OCI-M2 (cell line): ENCODE data around the gene OLFML3.
"Not testable (repeated sequence)": the region's sequence is repeated elsewhere in the genome, so short reads cannot be mapped to it uniquely, and the experiment has no call there.

Experiments
- DNase-seq: peaks from one replicate; lab custom pipeline; 2025; ENCODE audit not compliant: unreplicated experiment; lab: John Stamatoyannopoulos, UW

OLFML3 gene

GRCh38 chr1:113990961-113991360, 11.7 kb downstream of the OLFML3 start:
- no peak for DNase-seq

GRCh38 chr1:113991467-113991997, 12.3 kb downstream of the OLFML3 start:
- no peak for DNase-seq

- no peak for DNase-seq
These were observed 13.8 kb downstream of the OLFML3 start for GRCh38 chr1:113993072-113993471.

GRCh38 chr1:113993766-113994165, 14.5 kb downstream of the OLFML3 start:
- DNase-seq, result no peak

GRCh38 chr1:113995382-113995781, 16.1 kb downstream of the OLFML3 start:
- no peak for DNase-seq

GRCh38 chr1:113998361-113998760, 19.1 kb downstream of the OLFML3 start:
- DNase-seq, result no peak

- DNase-seq, result no peak
These were observed 20.0 kb downstream of the OLFML3 start for GRCh38 chr1:113999233-113999632.

- no peak for DNase-seq
These were observed 20.5 kb downstream of the OLFML3 start for GRCh38 chr1:113999799-114000198.

- DNase-seq, result no peak
These were observed 21.1 kb downstream of the OLFML3 start for GRCh38 chr1:114000406-114000805.

GRCh38 chr1:114002492-114003239, 23.4 kb downstream of the OLFML3 start:
- no peak for DNase-seq

- no peak for DNase-seq
These were observed 24.2 kb downstream of the OLFML3 start for GRCh38 chr1:114003431-114003830.

GRCh38 chr1:114006825-114007224, 27.6 kb downstream of the OLFML3 start:
- not testable (repeated sequence) for DNase-seq

- no peak for DNase-seq
These were observed 29.2 kb downstream of the OLFML3 start for GRCh38 chr1:114008480-114008941.

- no peak for DNase-seq
These were observed 29.7 kb downstream of the OLFML3 start for GRCh38 chr1:114008993-114009392.

GRCh38 chr1:114009393-114009792, 30.1 kb downstream of the OLFML3 start:
- no peak for DNase-seq

GRCh38 chr1:114010433-114011184, 31.3 kb downstream of the OLFML3 start:
- no peak for DNase-seq

GRCh38 chr1:114011796-114012195, 32.5 kb downstream of the OLFML3 start:
- DNase-seq, result no peak

GRCh38 chr1:114015075-114015474, 35.8 kb downstream of the OLFML3 start:
- no peak for DNase-seq

- DNase-seq, result not testable (repeated sequence)
These were observed 40.5 kb downstream of the OLFML3 start for GRCh38 chr1:114019724-114020123.

GRCh38 chr1:114021665-114022099, 42.4 kb downstream of the OLFML3 start:
- no peak for DNase-seq

GRCh38 chr1:114022877-114023276, 43.6 kb downstream of the OLFML3 start:
- DNase-seq, result no peak

- DNase-seq, result no peak
These were observed 44.1 kb downstream of the OLFML3 start for GRCh38 chr1:114023377-114023776.
